WERI-Rb-1 (cell line): ENCODE results near the gene COL20A1.

Experiments
- DNase-seq: peaks from one replicate; pipeline ENCODE4 v3.0.0-alpha.2; 2020
- H3K27ac ChIP-seq: fragments of 250-450 bp; sonication (Bioruptor Pico); 2 replicates; pipeline ENCODE4 v1.5.1; 2020; ENCODE audit warnings: mild to moderate bottlenecking, moderate library complexity
- H3K27me3 ChIP-seq: fragments of 250-450 bp; sonication (Bioruptor Pico); 2 replicates; pipeline ENCODE4 v1.5.1; 2021; ENCODE audit warnings: mild to moderate bottlenecking, low read depth, moderate library complexity; ENCODE audit not compliant: insufficient read depth, severe bottlenecking
- H3K36me3 ChIP-seq: fragments of 250-450 bp; sonication (Bioruptor Pico); 2 replicates; pipeline ENCODE4 v1.5.1; 2020; ENCODE audit warnings: mild to moderate bottlenecking, moderate library complexity
- H3K4me3 ChIP-seq: 2 replicates; pipeline ENCODE4 v1.5.1; 2011; ENCODE audit warnings: low read depth, mild to moderate bottlenecking, control low read depth, low read length
- H3K9me3 ChIP-seq: fragments of 250-450 bp; sonication (Bioruptor Pico); 2 replicates; pipeline ENCODE4 v1.5.1; 2021; ENCODE audit warnings: mild to moderate bottlenecking, moderate library complexity; ENCODE audit not compliant: severe bottlenecking
- CTCF ChIP-seq: IDR thresholded peaks from 2 replicates; pipeline ENCODE4 v1.5.1; 2011; ENCODE audit warnings: low read depth, mild to moderate bottlenecking, control low read depth, inconsistent platforms, low read length

Gene COL20A1

GRCh38 chr20:63384336-63384735, 91.3 kb downstream of the COL20A1 start:
- no peaks in the 10 kb centered on the region for H3K27me3 ChIP-seq

More at GRCh38 chr20:63384336-63384735, 91.3 kb downstream of the COL20A1 start:
- no peaks in the 10 kb centered on the region for H3K36me3 ChIP-seq
- no peak overlapping the region for H3K4me3 ChIP-seq
- no peak overlapping the region for H3K27ac ChIP-seq
- H3K9me3 ChIP-seq, result peaks cover 24% of the 10 kb centered on the region
- no peak for DNase-seq
- TF ChIP-seq CTCF, result no peak
